DND-41 (cell line): ENCODE data around the gene SLC25A27.

Experiments used
- ATAC-seq: fragments of 200-7000 bp; cut with Tn5 transposase; 3 replicates; pipeline ENCODE4 v1.9.1; 2021; ENCODE audit warnings: low read depth; ENCODE audit not compliant: insufficient read depth
- DNase-seq: peaks from one replicate; pipeline ENCODE4 v3.0.0-alpha.2; 2020
- H2AFZ ChIP-seq: 2 replicates; pipeline ENCODE4 v1.6.0; 2012; ENCODE audit warnings: low read depth, low read length
- H3K27ac ChIP-seq: 2 replicates; pipeline ENCODE4 v1.5.1; 2012; ENCODE audit warnings: low read length, inconsistent platforms
- H3K27me3 ChIP-seq: fragments of 200-600 bp; sonication (generic); 2 replicates; pipeline ENCODE4 v1.6.0; 2012; ENCODE audit warnings: low read length, mild to moderate bottlenecking, inconsistent platforms; ENCODE audit not compliant: insufficient read depth, poor library complexity
- H3K36me3 ChIP-seq: 2 replicates; pipeline ENCODE4 v1.5.1; 2012; ENCODE audit warnings: low read length, inconsistent platforms; ENCODE audit not compliant: insufficient read depth
- H3K4me1 ChIP-seq: 2 replicates; pipeline ENCODE4 v1.5.1; 2012; ENCODE audit warnings: mild to moderate bottlenecking, low read length; ENCODE audit not compliant: insufficient read depth
- H3K4me2 ChIP-seq: 2 replicates; pipeline ENCODE4 v1.6.0; 2012; ENCODE audit warnings: mild to moderate bottlenecking, moderate library complexity, low read length, inconsistent platforms; ENCODE audit not compliant: insufficient read depth
- H3K4me3 ChIP-seq, 2 experiments: fragments of 200-600 bp in 1 of 2; shearing (Covaris generic) in 1 of 2; 2 replicates each; pipeline ENCODE4 v1.5.1; 2012 to 2016; ENCODE audit warnings: inconsistent platforms in 2 of 2, low read length in 2 of 2, mild to moderate bottlenecking in 2 of 2, low read depth in 1 of 2, moderate library complexity in 1 of 2
- H3K79me2 ChIP-seq: 2 replicates; pipeline ENCODE4 v1.6.0; 2012; ENCODE audit warnings: low read length, inconsistent platforms; ENCODE audit not compliant: insufficient read depth
- H3K9ac ChIP-seq: 2 replicates; pipeline ENCODE4 v1.6.0; 2012; ENCODE audit warnings: low read depth, mild to moderate bottlenecking, inconsistent platforms, low read length, moderate library complexity
- H3K9me3 ChIP-seq: 2 replicates; pipeline ENCODE4 v1.5.1; 2012; ENCODE audit warnings: low read length, moderate library complexity, mild to moderate bottlenecking, inconsistent platforms; ENCODE audit not compliant: insufficient read depth, severe bottlenecking
- H4K20me1 ChIP-seq: 2 replicates; pipeline ENCODE4 v1.6.0; 2012; ENCODE audit warnings: low read length; ENCODE audit not compliant: insufficient read depth
- CTCF ChIP-seq: IDR thresholded peaks from 2 replicates; pipeline ENCODE4 v1.5.1; 2012; ENCODE audit warnings: borderline replicate concordance, low read length, moderate library complexity, mild to moderate bottlenecking; ENCODE audit not compliant: poor library complexity, severe bottlenecking; ENCODE audit errors: extremely low read depth
- EZH2 ChIP-seq: IDR thresholded peaks from 3 replicates; pipeline ENCODE4 v1.6.1; 2012; ENCODE audit warnings: borderline replicate concordance, low read depth, mild to moderate bottlenecking, moderate library complexity, low read length, inconsistent platforms; ENCODE audit not compliant: severe bottlenecking

Gene SLC25A27

DNA sequence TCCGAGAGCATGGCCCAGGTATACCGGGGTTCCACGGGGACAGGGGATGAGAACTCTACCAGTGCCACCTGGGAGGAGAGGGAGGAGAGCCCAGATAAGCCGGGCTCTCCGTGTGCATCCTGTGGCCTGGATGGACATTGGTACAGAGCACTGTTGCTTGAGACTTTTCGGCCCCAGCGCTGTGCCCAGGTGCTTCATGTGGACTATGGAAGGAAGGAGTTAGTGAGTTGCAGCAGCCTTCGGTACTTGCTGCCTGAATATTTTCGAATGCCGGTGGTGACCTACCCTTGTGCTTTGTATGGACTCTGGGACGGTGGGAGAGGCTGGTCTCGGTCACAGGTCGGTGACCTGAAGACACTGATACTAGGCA is 36.2 kb downstream of the SLC25A27 start:
- Histone ChIP-seq H3K27ac (no peak overlapping the region), H3K9me3 (no peaks in the 10 kb centered on the region), H4K20me1 (no peaks in the 10 kb centered on the region), H3K9ac (no peak overlapping the region), H3K36me3 (no peaks in the 10 kb centered on the region), H3K27me3 (peaks cover 5% of the 10 kb centered on the region), H3K79me2 (no peaks in the 10 kb centered on the region), H3K4me2 (no peak overlapping the region), H3K4me3 (no peak overlapping the region), H2AFZ (no peak overlapping the region), H3K4me1 (no peaks in the 10 kb centered on the region)
- no peak for ATAC-seq
- TF ChIP-seq CTCF, result no peak
- TF ChIP-seq EZH2, result no peak
- DNase-seq, result no peak

DNA sequence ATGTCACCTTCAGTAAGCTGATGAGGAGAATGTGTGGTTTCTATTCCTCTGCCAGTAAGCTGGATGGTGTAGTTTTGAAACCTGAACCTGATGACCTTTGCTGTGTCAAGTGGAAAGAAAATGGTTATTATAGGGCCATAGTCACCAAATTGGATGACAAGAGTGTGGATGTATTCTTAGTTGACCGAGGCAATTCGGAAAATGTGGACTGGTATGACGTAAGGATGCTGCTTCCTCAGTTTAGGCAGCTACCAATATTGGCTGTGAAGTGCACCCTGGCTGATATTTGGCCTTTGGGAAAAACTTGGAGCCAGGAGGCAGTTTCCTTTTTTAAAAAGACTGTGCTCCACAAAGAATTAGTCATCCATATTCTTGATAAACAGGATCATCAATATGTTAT is 36.9 kb downstream of the SLC25A27 start:
- H2AFZ ChIP-seq, result no peak overlapping the region
- DNase-seq (no peak), ATAC-seq (no peak)
- H3K4me1 ChIP-seq, result no peaks in the 10 kb centered on the region
- H3K9me3 ChIP-seq, result no peaks in the 10 kb centered on the region
- TF ChIP-seq EZH2 (no peak), CTCF (no peak)
- H3K4me3 ChIP-seq, result no peak overlapping the region
- H3K36me3 ChIP-seq, result no peaks in the 10 kb centered on the region
- no peaks in the 10 kb centered on the region for H4K20me1 ChIP-seq
- no peak overlapping the region for H3K9ac ChIP-seq
- no peak overlapping the region for H3K27ac ChIP-seq
- no peaks in the 10 kb centered on the region for H3K79me2 ChIP-seq
- no peak overlapping the region for H3K4me2 ChIP-seq
- H3K27me3 ChIP-seq, result peaks cover 5% of the 10 kb centered on the region

DNA sequence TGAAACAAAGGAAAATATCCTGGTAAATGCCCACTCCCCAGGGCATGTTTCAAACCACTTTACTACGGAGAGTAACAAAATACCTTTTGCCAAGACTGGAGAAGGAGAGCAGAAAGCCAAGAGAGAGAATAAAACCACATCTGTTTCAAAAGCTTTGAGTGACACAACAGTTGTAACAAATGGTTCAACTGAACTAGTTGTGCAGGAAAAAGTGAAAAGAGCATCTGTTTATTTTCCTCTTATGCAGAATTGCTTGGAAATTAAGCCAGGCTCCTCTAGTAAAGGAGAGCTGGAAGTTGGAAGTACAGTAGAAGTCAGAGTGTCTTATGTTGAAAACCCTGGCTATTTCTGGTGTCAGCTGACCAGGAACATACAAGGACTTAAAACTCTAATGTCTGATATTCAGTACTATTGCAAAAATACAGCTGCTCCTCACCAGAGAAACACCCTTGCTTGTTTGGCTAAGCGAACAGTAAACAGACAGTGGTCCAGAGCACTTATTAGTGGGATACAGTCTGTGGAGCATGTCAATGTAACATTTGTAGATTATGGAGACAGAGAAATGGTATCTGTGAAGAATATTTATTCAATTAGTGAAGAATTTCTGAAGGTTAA is 37.5 kb downstream of the SLC25A27 start:
- Histone ChIP-seq H3K27ac (no peak overlapping the region), H3K36me3 (no peaks in the 10 kb centered on the region), H3K9me3 (no peaks in the 10 kb centered on the region), H3K79me2 (no peaks in the 10 kb centered on the region), H3K4me1 (no peaks in the 10 kb centered on the region), H4K20me1 (no peaks in the 10 kb centered on the region), H3K4me2 (no peak overlapping the region), H2AFZ (no peak overlapping the region), H3K4me3 (no peak overlapping the region), H3K9ac (no peak overlapping the region), H3K27me3 (peaks cover 5% of the 10 kb centered on the region)
- ATAC-seq (no peak), DNase-seq (no peak)
- TF ChIP-seq CTCF (no peak), EZH2 (no peak)
